Measurements from ENCODE around the gene PEX14. TPM values are rescaled to one million over a fixed set of nuclear protein-coding genes. Genes with fewer than 3 reads are reported as not detected.

PEX14 gene
- total and polyA plus RNA-seq, 8 donors: 8.2 to 26.3 (median 12.6) TPM

GRCh38 chr1:10429868-10430215 is 44.9 kb upstream of the PEX14 start:
- H3K4me1 ChIP-seq: peaks cover 13 to 41% (median 27%) of the 10 kb centered on the region in 4 donors
- WGBS, 5 donors: 7 to 20% (median 13%) methylated on average over 8 to 16 of the region's 16 CpGs
- DNase-seq: peak in 1 of 2 donors; percentile 62
- TF ChIP-seq POLR2A (IDR thresholded peaks at IDR 0.05) (no peak), EP300 (IDR thresholded peaks at IDR 0.05) (no peak), POLR2AphosphoS5 (IDR thresholded peaks at IDR 0.05) (no peak)
- TF ChIP-seq, protein P1, sequence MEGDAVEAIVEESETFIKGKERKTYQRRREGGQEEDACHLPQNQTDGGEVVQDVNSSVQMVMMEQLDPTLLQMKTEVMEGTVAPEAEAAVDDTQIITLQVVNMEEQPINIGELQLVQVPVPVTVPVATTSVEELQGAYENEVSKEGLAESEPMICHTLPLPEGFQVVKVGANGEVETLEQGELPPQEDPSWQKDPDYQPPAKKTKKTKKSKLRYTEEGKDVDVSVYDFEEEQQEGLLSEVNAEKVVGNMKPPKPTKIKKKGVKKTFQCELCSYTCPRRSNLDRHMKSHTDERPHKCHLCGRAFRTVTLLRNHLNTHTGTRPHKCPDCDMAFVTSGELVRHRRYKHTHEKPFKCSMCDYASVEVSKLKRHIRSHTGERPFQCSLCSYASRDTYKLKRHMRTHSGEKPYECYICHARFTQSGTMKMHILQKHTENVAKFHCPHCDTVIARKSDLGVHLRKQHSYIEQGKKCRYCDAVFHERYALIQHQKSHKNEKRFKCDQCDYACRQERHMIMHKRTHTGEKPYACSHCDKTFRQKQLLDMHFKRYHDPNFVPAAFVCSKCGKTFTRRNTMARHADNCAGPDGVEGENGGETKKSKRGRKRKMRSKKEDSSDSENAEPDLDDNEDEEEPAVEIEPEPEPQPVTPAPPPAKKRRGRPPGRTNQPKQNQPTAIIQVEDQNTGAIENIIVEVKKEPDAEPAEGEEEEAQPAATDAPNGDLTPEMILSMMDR (IDR thresholded peaks at IDR 0.05): no peak
- peaks cover 0 to under 1% (median under 1%) of the 10 kb centered on the region in 4 donors for H3K36me3 ChIP-seq
- H3K27me3 ChIP-seq: no peaks in the 10 kb centered on the region
- peak overlapping the region; percentile 76 to 92 (median 86) for H3K4me3 ChIP-seq
- peak overlapping the region; percentile 16 to 85 (median 78) for H3K27ac ChIP-seq
- intact Hi-C loops (cut with DNase I; ENCODE audit: low total_unique reads): loop anchor here (5.0 to 10.0 kb wide), 2 partner anchors 53 to 65 kb away; no protein-coding TSS in a partner anchor
- no peaks in the 10 kb centered on the region for H3K9me3 ChIP-seq

- H3K27me3 ChIP-seq: no peaks in the 10 kb centered on the region
- H3K9me3 ChIP-seq: no peaks in the 10 kb centered on the region
- peaks cover 0 to 5% (median 3%) of the 10 kb centered on the region in 4 donors for H3K36me3 ChIP-seq
- intact Hi-C loops (cut with DNase I; ENCODE audit: low total_unique reads): loop anchor here (10.0 kb wide), 1 partner anchor 64 kb away; no protein-coding TSS in a partner anchor
- peaks cover 13 to 41% (median 27%) of the 10 kb centered on the region in 4 donors for H3K4me1 ChIP-seq
- peak; percentile 95 to 96 for DNase-seq
- WGBS, 5 donors: 0% methylated on average over 35 to 95 of the region's 95 CpGs
- TF ChIP-seq POLR2A (IDR thresholded peaks at IDR 0.05): peak in 1 of 4 donors; percentile 9
- TF ChIP-seq POLR2AphosphoS5 (IDR thresholded peaks at IDR 0.05): peak in 2 of 3 donors; percentile 43 to 65
- TF ChIP-seq EP300 (IDR thresholded peaks at IDR 0.05): no peak
- TF ChIP-seq, protein P1 (IDR thresholded peaks at IDR 0.05): peak in 6 of 7 experiments; percentile 67 to 99 (median 94)
- H3K4me3 ChIP-seq: peak within 1 kb of the TSS; percentile 76 to 92 (median 86)
- peak within 1 kb of the TSS; percentile 70 to 85 (median 80) for H3K27ac ChIP-seq
These were observed 44.3 kb upstream of the PEX14 start, which contains the start of gene CENPS for GRCh38 chr1:10430216-10431069. Gene CENPS (plus strand): TSS chr1:10430433. CDS start chr1:10430518, 85 bp downstream.

DNA sequence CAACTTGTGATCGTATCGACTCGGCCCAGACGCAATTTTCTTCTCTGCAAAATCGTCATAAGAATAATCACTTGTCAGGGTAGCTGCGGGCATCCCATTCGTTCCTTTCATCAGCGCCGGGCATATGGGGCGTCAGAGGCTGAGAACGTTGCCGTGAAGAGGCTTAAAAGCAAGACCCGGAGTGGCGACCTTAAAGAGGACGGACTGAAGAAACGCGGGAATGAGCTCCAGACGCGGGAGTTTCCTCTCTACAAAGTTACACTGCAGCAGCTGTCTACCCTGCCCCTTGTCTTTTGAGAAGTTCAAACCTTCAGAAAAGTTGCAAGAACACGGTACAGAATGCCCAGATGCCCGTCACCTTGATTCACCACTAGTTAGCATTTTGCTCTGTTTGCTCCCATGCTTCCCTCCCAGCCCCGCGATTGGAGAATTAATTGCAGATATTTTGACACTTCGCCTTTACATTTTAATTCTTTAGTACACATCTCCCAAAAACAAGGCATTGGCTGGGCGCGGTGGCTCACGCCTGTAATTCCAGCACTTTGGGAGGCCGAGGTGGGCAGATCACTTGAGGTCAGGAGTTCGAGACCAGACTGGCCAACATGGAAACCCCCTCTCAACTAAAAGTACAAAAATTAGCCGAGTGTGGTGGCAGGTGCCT is 43.5 kb upstream of the PEX14 start:
- Histone ChIP-seq H3K27me3 (no peaks in the 10 kb centered on the region), H3K4me3 (peak overlapping the region; percentile 76 to 92 (median 86)), H3K36me3 (peaks cover 0 to 5% (median 3%) of the 10 kb centered on the region in 4 donors), H3K9me3 (no peaks in the 10 kb centered on the region), H3K4me1 (peaks cover 13 to 41% (median 27%) of the 10 kb centered on the region in 4 donors), H3K27ac (peak overlapping the region in 4 of 5 donors; percentile 70 to 85 (median 81))
- intact Hi-C loops (cut with DNase I; ENCODE audit: low total_unique reads): loop anchor here (10.0 kb wide), 1 partner anchor 64 kb away; no protein-coding TSS in a partner anchor
- no peak for DNase-seq
- WGBS, 5 donors: 19 to 25% (median 20%) methylated on average over 28 to 30 of the region's 30 CpGs
- TF ChIP-seq EP300 (IDR thresholded peaks at IDR 0.05): no peak
- no peak for TF ChIP-seq POLR2AphosphoS5 (IDR thresholded peaks at IDR 0.05)
- TF ChIP-seq, protein P1 (IDR thresholded peaks at IDR 0.05): no peak
- no peak for TF ChIP-seq POLR2A (IDR thresholded peaks at IDR 0.05)
